K562 (cell line): ENCODE measurements around the gene ZNHIT1. TPM values are rescaled to one million over a fixed set of nuclear protein-coding genes. Genes with fewer than 3 reads are reported as not detected.

Experiments
- ARID4B ChIP-seq: sonication (generic); formaldehyde crosslinking; IDR thresholded peaks from 2 replicates; pipeline ENCODE4 v1.8.0; 2022; ENCODE audit warnings: mild to moderate bottlenecking, missing genetic modification reagents
- CTCF ChIP-seq, 3 experiments: IDR thresholded peaks in 2 of 3; conservative IDR thresholded peaks in 1 of 3; 2 replicates each; pipeline ENCODE4 v1.5.1; 2011 to 2012; ENCODE audit warnings: low read length in 3 of 3, mild to moderate bottlenecking in 3 of 3, control low read depth in 2 of 3, improper control_type of control experiment in 1 of 3, inconsistent platforms in 1 of 3, low read depth in 1 of 3, mixed read lengths in 1 of 3, moderate library complexity in 1 of 3; ENCODE audit not compliant: insufficient read depth in 2 of 3
- ELF1 ChIP-seq: fragments of 200-800 bp; sonication (Bioruptor generic); IDR thresholded peaks from 2 replicates; pipeline ENCODE4 v1.6.1; 2016; ENCODE audit warnings: missing genetic modification characterization, missing compliant biosample characterization
- NKRF ChIP-seq: fragments of 450-650 bp; IDR thresholded peaks from 2 replicates; pipeline ENCODE4 v1.6.1; 2016; ENCODE audit warnings: borderline replicate concordance
- THRB ChIP-seq: fragments of 450-650 bp; formaldehyde crosslinking; conservative IDR thresholded peaks from 2 replicates; pipeline ENCODE4 v1.4.0; 2022; ENCODE audit warnings: mild to moderate bottlenecking, missing genetic modification characterization
- ZNF518B ChIP-seq: fragments of 250-450 bp; sonication (Bioruptor Pico); IDR thresholded peaks from 2 replicates; pipeline ENCODE4 v1.5.0; 2021; ENCODE audit warnings: mild to moderate bottlenecking, moderate library complexity
- polyA plus RNA-seq, 8 experiments: library from polyadenylated mRNA; depleted of rRNA in 4 of 8; stranded (reverse) in 5 of 8; unstranded in 3 of 8; fragments of >200 nt; fragmentation: Nextera tagmentation in 2 of 8; fragmentation: Illumina TruSeq in 1 of 8; extraction: Ambion mirVana in 2 of 8; extraction: Trizol in 1 of 8; gene quantifications; 2 replicates each; pipeline versions ENCODE4 v1.2.1 to v1.2.3, GENCODE V29; 2011 to 2014; ENCODE audit warnings: inconsistent platforms in 1 of 8, missing spikeins in 1 of 8
- total RNA-seq, 7 experiments: library from RNA; depleted of rRNA in 6 of 7; stranded (reverse); fragments of >200 nt in 6 of 7; fragmentation: Illumina TruSeq in 2 of 7; extraction: Trizol in 2 of 7; gene quantifications; 2 replicates each; pipeline versions ENCODE4 v1.2.1 to v1.2.3, GENCODE V29; 2011 to 2021; ENCODE audit warnings: low replicate concordance in 1 of 7

ZNHIT1 gene
- total and polyA plus RNA-seq, 9 of the 15 experiments (the other 6 are each of a cell fraction or from before 2014, with no cell fraction given): 6.4 to 162 (median 70.1) TPM

GRCh38 chr7:101217388-101218235 is at the start of gene ZNHIT1, which contains the start of gene PLOD3 (continued):
- TF ChIP-seq ZNF518B (CRISPR knock-in tag) (no peak), ARID4B (CRISPR knock-in tag) (peak; percentile 95), ELF1 (tag) (peak; percentile 93), NKRF (peak; percentile 84), THRB (0 out of 2 replicates have a peak, but pooled peaks have one; percentile 23), CTCF (IDR thresholded peaks at IDR 0.05 in 2 of 3, conservative IDR thresholded peaks at IDR 0.05 in 1 of 3; ENCODE audit: insufficient read depth in 2 of 3, low read depth in 1 of 3, low read length in 3 of 3) (peak; percentile 6 to 49 (median 36); a peak in 3 of 6 replicates)
